NCI-H748 treated with DMSO at 0.1 percent for 48 hours (cell line): ENCODE results near the gene SCN7A.

Source experiments
- DNase-seq: peaks from one replicate; lab custom pipeline; 2025; lab: John Stamatoyannopoulos, UW

SCN7A gene

DNA sequence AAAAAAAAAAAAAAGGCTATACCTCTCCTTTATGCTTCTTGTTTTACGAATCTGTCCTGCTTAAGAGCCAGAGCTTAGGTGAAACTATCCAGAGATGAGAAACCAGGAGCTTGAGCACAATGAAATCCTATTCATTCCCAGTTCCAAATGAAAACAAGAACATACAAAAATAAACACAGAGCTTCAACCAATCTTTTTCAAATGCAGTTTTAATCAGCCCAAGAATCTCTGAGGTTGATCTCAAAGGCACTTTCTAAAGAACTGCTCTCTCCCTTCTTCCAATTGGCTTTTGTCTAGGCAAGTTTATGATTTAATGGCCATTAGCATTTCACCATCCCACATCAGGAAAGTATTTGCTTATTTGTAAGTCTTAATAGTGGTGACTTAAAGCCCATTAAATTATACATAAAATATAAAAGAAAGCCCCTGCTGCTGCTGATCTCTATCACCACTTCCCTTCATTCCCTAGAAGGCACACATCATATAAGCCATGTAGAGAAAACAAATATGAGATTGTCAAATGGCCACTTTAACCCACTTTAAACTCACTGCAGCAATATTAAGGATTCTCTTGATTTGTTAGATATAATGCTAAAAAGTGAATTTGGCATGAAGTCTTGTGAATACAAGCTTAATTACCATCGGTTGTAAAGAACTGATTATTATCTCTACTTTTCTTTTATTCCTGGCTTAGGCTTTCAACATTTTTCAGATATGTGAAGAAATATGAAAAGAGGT is 89.0 kb downstream of the SCN7A start:
- DNase-seq: no peak

- no peak for DNase-seq
Measured at GRCh38 chr2:166394245-166394644, 99.8 kb downstream of the SCN7A start.

- no peak for DNase-seq
Measured at GRCh38 chr2:166393008-166393407, 101.0 kb downstream of the SCN7A start.

GRCh38 chr2:166388481-166389070 is 105.5 kb downstream of the SCN7A start:
- DNase-seq: no peak

GRCh38 chr2:166385313-166385712 is 108.7 kb downstream of the SCN7A start:
- DNase-seq: no peak

DNA sequence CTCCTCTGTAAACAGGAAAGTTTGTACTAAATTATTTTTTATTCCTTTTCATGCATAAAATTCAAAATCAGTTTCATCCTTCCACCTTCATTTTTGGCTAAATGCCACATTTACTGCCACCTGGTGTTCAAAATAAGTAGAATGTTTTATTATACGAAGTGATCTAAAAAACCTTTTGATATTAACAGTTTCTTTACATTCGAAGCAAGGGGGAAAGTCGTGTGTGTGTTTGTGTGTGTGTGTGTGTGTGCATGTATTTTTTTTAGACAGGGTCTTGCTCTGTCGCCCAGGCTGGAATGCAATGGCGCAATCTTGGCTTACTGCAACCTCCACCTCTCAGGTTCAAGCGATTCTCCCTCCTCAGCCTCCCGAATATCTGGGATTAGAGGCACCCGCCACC is 109.3 kb downstream of the SCN7A start:
- DNase-seq: peak; percentile 9

DNA sequence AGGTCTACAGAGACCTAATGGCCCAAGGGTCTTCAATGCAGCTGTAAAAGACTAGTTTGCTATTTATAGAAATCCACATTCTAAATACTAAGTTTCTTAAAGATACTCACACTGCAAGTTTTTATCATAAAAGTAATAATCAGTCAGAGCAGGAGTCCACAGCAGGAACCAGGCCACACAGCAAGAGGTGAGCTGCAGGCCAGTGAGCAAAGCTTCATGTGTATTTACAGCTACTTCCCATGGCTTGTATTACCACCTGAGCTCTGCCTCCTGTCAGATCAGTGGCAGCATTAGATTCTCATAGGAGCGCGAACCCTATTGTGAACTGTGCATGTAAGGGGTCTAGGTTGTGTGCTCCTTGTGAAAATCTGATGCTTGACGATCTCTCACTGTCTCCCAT is 111.6 kb downstream of the SCN7A start:
- DNase-seq: no peak

DNA sequence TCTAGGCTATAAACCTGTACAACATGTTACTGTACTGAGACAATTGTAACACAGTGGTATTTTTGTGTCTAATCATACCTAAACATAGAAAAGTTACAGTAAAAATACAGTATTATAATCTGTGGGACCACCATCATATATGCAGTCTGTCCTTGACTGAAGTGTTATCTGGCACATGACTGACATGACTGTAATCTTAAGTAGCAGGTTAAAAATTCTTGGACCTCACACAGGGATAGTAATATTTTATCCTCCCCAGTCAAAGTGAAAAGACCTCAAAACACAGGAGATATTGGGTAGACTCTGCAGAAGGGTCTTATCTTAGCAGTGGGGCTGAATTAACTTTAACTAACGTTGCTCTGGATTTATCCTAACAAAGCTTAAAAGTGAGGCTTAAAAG is 113.4 kb downstream of the SCN7A start:
- DNase-seq: no peak

DNA sequence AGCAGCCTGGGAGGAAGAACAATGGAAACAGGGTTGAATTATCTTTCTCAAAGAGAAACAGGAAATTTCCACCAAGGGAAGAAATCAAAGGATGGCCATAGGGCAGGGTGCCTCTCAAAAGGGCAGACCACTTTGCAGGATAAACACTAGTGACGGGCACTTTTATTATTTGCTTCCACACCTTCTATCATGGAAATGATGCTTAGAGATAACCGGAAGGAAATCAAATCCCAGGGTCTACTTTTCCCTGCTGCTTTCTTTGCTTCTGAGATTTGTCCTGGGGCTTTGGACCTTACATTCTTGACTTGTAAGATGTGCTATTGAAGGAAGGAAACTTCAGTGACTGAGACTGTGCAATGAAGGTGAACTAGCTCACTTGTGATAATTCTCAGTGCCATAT is 117.2 kb downstream of the SCN7A start:
- DNase-seq: peak; percentile 55

DNA sequence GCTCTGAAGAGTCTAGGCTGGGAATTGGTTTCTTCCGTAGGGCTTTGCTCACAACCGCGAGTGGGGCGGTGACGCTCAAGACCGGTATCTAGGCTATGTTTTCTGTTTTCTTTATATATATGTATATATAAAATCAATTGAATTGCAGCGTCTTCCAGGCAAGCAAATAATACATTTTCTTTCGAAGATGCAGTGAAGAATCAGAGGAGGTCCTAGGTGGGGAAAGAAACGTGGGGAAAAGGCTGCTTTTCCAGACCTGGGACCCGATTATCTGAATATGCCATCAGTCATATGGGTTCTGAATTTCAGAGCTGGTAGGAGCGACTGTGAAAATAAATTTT is 117.6 kb downstream of the SCN7A start:
- DNase-seq: peak; percentile 64

DNA sequence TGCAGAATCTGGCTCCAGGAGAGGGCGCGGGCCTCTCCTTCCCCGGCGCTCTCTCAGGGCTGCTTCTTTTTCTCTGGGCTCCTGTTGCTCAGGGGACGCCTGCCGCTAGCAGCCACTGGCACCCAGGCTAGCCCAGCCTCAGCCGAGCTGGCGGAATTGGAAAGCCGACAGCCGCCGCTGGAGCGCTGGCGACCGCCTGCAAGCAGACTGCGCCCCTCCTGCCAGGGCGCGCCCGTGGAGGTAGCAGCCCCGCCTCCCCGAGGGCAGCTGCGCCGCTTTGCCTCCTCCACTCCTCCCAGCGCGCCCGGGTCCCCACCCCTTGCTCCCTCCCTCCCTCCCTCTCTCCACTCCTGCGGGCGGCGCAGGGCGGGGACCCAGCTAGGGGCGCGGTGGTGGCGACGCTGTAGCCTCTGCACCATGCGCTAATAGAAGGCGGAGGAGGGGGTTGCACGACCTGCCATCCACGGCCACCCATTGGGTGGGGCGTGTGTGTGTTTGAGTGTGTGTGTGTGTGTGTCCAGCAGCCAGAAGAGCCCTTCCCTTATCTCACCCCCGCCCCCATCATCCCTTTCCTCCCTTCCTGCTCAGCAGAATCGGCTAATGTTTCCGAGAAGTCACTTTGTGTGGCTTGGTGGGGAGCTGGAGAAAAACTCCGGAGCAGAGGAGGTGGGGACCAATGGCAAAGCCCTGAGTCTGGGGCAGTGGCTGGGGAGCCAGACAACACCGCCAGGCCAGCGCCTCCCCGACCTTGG is 118.1 kb downstream of the SCN7A start, which contains the start of gene SCN9A:
Gene SCN9A (minus strand): TSS at position 209 of the 752 bp plus-strand sequence. CDS start 64,188 bp downstream, outside the sequence.
- DNase-seq: peak; percentile 92

DNA sequence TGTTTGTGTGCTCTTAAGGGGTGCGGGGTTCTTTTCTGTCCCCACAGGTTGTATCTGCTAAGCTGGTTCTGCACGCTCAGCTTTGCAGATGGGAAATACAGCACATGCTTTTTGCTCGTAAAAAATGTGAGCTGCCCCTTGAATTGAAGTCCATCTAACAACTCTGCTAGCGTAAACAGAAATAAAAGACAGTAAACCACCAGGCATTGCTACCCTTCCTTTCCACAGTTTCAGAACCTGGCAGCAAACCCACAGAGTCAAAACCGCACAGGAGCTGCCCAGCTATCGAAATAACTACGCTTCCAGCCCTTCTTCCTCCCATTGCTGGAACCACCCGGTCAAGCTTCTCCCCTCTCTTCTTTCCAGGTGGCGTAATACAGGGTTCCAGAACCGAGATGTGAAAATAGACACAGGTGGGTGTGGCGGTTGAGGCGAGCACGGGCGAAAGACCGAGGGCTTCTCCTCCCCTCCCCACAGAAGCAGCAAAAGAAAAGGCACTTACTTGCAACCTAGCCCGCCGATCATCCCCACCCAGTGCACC is 118.8 kb downstream of the SCN7A start:
- peak; percentile 91 for DNase-seq

GRCh38 chr2:166373951-166374350 is 120.1 kb downstream of the SCN7A start:
- DNase-seq: peak; percentile 76

DNA sequence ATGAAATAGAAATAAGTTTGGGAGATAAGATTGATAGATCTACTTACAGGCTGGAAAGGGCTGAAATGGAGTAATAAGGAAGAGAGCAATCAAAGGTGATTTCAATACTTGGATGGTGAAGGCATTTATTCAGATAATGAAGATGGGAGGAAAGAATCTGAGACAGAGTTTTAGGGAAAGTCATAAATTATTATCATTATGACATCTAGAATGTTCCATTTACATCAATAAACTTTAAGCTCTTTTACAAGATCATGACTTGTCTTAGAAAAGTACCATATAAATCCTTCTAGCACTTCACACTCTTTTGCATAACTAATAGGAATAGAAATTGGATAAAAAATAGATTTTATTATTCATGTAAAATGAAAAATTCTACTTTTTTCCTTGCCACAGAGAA is 120.5 kb downstream of the SCN7A start:
- DNase-seq: no peak

DNA sequence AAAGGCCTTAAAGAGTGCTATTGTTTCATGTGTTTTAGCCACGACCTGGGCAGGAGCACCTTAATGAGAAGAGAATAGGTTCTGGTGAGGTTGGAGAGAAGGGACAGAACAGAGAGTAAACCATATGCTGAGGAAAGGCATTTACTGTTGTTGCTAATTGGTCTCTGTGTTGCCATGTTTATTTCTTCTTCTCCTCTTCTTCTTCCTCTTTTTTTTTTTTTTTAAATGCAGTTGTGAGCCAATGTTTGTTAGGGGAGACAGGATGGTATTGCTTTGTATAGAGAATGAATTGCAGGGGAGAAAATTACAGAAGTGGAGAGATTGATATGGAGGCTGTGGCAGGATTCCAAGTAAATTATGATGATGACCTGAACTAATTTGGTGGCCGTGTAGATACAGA is 120.9 kb downstream of the SCN7A start:
- DNase-seq: peak; percentile 74

DNA sequence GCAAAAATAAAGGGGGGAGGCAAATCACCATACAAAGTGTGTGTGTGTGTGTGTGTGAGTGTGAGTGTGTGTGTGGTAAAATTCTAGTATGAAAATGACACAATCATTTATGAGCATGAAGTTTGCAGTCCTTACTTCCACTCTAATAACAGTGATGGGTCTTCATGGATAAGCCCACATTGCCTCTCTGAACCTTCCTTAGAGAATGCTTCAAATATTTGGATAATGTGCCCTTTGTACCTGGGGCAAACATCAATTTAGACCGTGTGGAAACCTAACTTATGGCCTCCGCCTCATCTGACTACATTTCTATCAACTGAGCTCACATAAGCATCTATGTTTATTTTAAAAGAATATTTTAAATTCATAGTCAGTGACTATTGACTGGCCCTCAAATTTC is 122.0 kb downstream of the SCN7A start:
- DNase-seq: no peak

DNA sequence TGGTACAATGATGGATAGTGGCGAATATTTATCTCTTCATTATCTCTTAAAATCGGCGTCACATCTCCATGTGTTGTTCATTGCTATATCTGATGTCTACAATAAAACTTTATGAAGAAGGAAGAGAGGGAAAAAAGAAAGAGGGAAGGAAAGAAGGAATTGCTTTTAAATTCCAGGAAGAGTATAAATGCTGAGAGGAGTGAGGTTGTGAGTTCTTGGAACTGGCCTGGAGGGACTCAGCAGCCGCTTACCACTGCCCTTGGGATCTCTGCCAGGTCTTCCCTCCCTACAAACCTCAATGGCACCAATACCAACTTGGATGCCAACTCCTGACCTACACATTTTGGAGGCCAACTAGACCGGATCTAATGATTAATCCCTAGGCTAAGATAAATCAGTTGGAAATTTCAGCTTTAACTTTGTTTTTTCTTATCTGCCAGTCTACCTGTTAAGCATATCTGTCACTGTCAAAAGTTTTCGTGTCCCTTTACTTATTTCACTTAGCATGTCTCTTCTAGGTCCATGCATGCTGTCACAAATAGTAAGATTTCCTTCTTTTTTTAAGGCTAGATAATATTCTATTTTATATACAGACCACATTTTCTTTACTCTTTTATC is 128.1 kb downstream of the SCN7A start:
- no peak for DNase-seq

DNA sequence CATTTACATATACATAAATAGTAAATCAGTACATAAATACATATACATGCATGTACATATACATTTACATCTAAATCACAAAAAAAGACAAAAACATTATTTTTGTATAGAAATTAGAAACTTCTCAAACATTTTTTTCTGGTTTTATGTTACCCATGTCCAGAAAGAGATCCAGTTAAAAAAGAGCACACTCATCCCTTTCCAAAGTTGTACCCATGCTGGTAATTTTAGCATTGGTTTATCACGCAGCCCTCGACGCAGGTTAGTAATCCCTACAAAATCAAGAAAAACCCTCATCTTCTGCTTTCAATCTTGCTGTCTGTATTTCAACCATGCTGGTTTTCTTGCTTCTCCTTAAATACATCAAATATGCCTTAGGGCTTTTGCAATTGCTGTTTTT is 128.8 kb downstream of the SCN7A start:
- no peak for DNase-seq

- no peak for DNase-seq
Measured at GRCh38 chr2:166364476-166365161, 129.4 kb downstream of the SCN7A start.

DNA sequence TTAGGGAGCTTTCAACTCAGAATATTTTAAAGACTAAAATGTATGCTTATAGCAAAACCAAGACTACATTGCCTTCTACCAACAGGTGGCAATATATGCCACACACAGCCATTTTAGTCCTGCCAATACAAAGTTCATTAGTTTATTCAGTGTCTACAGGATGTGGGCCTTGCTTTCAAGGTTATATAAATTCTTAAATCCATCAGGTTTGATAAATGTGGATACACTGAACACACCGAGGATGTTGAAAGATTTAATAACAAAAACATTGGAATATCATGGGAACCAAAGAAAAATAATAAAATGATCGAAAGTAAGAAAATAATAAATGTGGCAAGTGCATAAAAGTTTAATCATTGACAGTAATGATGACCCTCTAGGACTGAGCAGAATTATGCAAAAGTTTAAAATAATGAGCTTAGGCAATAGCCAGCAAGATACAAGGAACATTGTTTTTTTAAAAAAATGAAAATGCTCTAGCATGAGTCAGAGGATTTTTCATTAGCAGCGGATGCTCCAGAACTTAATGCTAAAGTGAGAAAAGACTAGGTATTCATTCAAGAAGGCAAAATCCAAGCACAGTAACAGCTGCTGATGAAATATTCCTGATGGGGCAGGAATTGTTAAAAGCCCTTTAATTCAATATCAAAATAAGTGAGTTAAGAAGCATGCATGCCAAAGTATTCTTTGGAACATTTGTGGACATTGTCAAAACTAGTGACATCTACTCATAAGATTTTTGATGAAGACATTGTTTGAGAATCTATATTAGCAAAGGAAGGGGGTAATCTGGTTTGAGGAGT is 132.5 kb downstream of the SCN7A start:
- peak; percentile 31 for DNase-seq

GRCh38 chr2:166360906-166361305 is 133.1 kb downstream of the SCN7A start:
- no peak for DNase-seq
